HG03095 (cell line): ENCODE data around the gene RPL35.

Experiments used
- ATAC-seq: cut with Tn5 transposase; IDR thresholded peaks from one replicate; pipeline ENCODE4 v1.9.1; 2021; ENCODE audit warnings: moderate library complexity; ENCODE audit not compliant: unreplicated experiment

The RPL35 gene

GRCh38 chr9:124828489-124829333 lies 33.0 kb downstream of the RPL35 start:
- no peak for ATAC-seq

- ATAC-seq = no peak
Measured at GRCh38 chr9:124820698-124821623, 40.8 kb downstream of the RPL35 start.

GRCh38 chr9:124818431-124819281 lies 43.1 kb downstream of the RPL35 start:
- no peak for ATAC-seq

GRCh38 chr9:124815601-124816000 lies 46.2 kb downstream of the RPL35 start:
- no peak for ATAC-seq

GRCh38 chr9:124814164-124814535 lies 47.6 kb downstream of the RPL35 start:
- no peak for ATAC-seq

- no peak for ATAC-seq
Measured at GRCh38 chr9:124813501-124814163, 48.1 kb downstream of the RPL35 start.

GRCh38 chr9:124813041-124813440 lies 48.7 kb downstream of the RPL35 start:
- ATAC-seq = no peak

GRCh38 chr9:124812441-124812876 lies 49.3 kb downstream of the RPL35 start:
- ATAC-seq = no peak

GRCh38 chr9:124810663-124811355 lies 50.9 kb downstream of the RPL35 start:
- no peak for ATAC-seq

GRCh38 chr9:124809741-124810500 lies 51.8 kb downstream of the RPL35 start:
- ATAC-seq = no peak

GRCh38 chr9:124809211-124809610 lies 52.5 kb downstream of the RPL35 start:
- ATAC-seq = no peak

GRCh38 chr9:124808246-124808956 lies 53.4 kb downstream of the RPL35 start:
- no peak for ATAC-seq
